HG03342 (cell line): ENCODE results near the gene MYO5C.
A peak's percentile ranks its signal among the peaks of the same experiment; 100 is the strongest.
"Not testable (repeated sequence)": the region's sequence is repeated elsewhere in the genome, so short reads cannot be mapped to it uniquely, and the experiment has no call there.

ENCODE experiments used
- ATAC-seq: cut with Tn5 transposase; IDR thresholded peaks from one replicate; pipeline ENCODE4 v1.9.1; 2021; ENCODE audit warnings: mild to moderate bottlenecking, moderate library complexity; ENCODE audit not compliant: unreplicated experiment

The MYO5C gene

DNA sequence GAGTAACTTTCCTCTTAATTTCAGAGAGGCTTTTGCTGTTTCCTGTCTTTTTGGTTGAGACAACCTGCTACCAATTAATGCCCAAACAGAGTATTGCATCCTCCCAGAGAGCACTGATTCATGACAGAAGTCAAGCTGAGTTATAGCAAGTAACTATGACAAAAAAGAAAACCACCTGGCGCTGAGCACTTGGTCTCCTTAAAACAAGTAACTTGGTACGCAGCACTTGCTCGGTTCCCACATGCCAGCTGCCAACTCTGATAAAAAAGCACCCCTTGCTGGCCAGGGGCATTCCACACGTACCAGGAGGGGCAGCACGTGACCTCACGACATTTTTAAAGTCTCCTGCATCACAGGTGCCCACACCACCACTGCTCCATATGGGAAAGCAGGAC, 13.5 kb upstream of the MYO5C start:
- peak; percentile 59 for ATAC-seq

DNA sequence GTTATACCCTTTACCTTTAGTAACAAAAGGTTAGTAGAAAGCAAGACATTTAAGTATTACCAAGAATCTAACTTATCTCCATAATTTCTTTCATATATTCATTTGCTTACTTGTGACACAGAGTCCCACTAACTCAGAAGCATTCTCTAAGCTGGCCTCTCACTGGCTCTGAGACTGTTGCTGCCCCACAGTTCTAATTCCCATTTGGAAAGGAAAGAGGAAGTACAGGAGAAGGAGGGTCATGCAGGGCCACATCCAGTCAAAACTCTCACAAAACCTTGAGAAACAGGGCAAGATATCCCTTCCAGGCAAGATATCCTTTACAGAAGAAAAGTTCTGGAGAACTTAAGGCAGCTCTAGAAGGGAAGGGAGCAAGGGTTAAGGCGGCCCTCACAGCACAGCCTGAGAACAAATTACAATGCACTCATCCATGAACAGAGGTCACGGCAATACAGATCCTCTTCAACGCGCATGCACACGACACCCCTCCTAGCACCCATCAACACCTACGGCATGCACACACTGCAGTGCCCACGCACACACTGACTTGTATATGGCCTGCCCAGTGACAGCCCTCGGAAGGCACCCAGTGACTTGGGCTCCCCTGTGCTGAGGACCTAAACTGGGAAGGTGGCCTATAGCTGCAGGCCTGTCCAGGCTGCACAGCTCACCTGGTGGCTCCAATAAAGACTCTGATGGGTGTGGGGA, 13.0 kb upstream of the MYO5C start:
- ATAC-seq: peak; percentile 68

DNA sequence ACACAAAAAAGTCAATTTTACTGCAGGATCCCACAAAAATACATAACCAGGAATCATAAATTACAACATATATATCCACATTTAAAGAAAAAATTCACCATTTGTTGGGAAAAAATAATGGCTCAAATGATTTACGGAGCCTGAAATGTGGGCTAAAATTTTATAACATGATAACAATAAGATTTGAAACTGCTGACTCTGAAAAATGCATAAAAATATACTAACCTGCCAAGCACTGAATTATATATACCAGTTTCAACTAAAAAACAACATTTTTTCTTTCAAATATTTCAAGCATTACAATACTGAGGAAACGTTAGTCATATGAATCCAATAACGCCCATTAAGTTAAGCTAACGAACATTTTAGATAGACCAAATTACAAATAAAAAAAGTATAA, 12.2 kb upstream of the MYO5C start:
- ATAC-seq: no peak

DNA sequence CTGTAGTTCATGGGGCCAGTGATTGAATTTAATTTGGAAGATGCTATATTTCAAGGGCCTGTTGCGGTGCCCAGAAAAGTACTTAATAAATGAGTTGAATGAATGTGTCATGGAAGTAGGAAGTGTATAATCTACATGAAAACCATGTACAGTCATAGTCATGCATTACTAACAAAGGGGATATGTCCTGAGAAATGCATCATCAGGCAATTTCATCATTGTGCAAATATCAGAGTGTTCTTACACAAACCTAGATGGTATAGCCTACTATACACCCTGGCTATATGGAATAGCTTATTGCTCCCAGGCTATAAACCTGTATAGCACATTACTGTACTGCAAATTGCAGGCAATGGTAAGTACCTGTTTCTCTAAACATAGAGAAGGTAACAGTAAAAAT, 10.7 kb upstream of the MYO5C start:
- no peak for ATAC-seq

DNA sequence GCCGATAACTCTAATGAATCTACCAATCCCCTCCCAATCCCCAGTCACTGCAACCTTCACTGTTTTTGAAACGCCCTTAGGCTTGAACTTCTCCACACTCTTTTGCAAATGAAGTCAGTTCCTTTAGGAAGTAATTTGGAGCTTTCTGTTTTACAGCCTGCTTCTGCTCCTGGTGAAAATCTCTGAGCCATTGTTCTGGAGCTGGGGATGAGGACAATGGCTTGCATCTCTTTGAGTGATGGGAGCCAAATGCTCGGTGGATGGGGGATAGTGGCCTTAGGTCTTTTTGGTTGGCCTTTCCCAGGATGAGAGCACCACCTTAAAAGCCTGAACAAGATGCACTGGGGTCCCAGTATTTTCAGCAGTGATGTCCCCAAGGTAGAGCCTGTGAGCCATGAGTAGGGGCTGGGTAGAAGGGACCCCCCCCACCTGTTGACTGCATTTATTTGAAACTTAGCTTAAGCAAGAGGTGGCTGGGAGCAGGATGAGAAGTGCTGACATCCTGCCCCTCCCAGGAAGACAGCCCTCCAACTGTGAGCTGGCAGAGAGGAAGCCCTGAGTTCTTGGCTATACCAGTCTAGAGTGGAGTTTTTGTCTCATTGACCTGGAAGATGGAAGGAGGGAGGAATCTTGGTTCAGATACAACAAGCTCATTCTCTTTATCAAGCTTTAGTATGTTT, 7.6 kb upstream of the MYO5C start:
- no peak for ATAC-seq

DNA sequence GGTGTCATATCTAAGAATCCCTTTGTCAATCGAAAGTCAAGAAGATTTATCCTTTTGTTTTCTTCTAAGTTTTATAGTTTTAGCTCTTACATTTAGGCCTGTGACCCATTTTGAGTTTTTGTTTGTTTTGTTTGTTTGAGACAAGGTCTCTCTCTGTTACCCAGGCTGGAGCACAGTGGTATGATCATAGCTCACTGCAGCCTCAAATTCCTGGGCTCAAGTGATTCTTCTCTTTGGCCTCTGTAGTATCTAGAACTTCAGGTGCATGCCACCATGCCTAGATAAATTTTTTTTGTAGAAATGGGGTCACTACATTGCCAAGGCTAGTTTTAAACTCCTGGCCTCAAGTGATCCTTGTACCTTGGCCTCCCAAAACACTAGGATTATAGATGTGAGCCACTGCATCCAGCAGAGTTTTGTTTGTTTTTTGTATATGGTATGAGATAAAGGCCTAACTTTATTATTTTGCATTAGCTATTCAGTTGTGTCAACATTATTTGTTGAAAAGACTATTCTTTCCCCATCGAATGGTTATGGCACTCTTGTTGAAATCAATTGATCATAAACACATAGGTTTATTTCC, 5.8 kb upstream of the MYO5C start:
- ATAC-seq: no peak

DNA sequence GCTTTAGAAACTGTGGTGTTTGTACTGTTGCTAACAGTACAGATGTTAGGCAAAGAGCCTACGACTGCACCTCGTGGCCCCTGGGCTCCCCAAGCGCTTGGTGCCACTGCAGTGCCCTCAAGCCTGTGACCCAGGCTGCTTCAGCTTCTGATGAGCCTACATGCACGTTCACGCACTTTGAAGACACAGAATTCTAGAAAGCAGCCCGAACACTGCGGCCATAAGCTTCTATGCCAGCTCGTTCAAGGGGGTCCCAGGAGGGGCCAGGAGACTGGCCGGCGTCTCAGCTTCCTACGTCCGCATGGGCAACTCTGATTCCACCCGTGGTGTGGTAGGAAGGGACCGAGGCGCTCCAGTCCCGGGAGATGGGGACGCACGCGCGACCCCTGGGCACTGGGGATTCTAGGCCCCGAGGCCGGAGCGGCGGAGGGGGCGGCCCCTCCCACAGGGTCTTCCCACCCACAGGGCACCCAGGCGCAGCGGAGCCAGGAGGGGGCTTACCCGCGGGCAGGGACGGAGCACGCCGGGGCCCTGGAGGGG, 653 bp downstream of the MYO5C start:
- no peak for ATAC-seq

DNA sequence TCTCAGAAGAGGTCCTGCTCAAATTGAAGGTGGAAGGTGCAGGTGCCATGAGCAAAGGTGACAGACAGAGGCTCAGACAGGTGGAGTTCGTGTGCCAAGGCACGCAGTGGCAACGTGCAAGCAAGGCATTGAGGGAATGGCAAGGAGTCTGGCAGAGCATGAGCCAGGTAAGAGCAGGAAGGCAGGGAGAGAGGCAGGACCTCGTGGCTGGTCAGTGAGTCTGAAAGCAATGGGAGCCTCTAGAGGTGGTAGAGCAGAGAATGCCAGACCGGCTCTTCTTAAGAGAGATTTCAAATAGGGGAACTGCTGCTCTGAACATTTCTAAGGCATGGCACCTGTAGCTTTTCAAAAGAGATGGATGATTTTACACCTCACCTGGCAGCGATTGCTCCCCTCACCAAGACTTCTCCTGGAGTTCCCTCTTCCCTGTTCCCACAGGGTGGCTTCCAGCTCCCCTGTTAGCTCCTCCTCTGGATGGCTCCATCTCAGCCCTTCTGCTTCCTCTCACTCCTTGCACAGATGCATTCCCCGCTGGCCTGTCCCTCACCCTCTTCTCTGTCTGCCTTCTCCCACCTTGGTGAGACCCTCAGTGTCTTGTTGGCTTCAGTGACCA, 2.7 kb downstream of the MYO5C start:
- ATAC-seq: no peak

DNA sequence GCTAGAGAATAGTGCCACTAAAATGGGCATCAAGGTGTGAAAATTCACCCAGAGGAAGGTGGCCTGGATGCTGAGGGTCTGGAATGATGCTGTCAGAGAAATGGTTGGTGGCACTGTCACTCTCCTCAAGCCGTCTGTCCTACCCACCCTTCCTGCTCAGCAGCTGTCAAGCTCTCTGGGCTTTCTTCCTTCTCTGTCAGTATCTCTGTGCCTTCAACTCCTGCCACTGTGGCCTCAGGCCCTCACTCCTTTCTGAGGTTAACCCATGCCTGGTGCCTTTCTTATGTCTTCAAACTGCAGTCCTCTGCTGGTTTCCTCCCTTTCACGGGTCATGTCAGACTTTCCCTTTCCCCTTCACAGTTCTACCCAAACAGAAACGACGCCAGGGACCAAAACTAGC, 4.4 kb downstream of the MYO5C start:
- no peak for ATAC-seq

DNA sequence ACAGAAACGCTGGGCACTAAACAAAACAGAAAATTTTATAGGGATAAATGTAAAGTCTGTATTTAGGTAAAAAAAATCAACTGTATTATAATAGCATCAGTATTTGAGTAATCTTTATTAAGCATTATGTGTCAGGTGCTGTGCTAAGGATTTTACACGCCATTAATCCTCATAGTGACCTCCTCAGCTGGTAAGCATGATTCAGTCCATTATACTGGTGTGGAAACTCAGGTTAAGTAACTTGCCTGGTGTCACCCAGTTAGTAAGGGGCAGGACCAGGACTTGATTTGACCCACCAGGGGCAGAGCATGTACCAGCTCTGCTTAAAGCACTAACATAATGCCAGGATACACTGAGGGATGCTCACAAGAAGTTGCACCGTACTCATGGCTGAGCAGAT, 4.8 kb downstream of the MYO5C start:
- ATAC-seq: no peak

DNA sequence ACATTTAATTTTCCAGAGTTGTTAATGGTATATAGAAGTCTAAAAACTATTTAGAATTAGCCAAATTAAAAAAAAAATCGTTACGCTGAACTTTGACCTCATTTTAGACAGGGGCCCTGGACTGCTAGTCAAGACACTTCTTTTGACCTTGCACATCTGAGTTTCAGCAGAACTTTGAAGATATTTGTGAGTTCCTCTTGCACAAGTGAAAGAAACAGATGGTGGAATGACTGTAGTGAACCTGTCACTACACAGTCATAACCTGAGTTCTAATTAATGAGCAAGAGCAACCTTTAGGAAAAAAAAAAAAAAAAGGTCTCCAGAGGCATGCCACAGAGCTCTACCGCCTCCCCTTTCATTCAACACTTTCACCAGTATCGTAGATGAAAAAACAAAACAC, 5.3 kb downstream of the MYO5C start:
- no peak for ATAC-seq

DNA sequence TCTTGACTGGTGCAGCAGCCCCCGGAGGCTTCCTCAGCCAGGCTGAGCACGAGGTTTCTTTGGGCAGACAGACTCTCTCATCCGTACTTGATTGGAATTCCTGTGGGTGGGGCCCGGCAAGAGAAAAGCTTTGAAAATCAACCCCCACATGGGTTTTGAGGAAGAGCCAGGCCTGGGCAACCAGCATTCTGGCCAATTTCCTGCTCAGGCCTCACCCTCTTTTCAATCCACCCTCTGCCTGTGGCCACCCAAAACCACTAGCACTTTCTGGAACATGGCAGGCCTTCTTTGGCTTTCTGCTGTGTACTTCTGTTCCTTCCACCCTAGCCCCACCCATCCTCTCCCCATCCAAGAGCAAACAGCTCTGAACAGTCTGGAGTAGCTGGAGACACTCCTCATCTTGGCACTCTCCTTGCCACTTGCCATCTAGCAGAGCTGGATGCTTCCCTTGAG, 5.9 kb downstream of the MYO5C start:
- ATAC-seq: no peak

DNA sequence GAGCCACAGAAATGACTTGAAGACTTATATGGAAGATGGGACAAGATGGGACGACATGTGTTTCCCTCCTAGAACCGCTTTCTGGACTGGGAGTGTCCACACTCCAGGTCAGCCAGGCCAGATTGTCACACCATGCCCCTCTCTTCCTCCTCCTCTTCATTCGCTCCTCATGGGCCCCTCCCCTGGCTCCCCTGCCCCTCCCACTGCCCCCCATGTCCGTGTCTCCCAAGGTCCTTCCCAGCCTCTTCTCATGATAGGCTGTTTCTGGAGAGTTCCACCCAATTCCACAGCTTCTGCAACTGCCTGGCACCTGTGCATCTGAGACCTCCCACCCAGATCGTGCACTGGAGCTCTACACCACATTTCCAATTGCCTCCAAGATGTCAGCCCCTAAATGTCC, 6.6 kb downstream of the MYO5C start:
- no peak for ATAC-seq

DNA sequence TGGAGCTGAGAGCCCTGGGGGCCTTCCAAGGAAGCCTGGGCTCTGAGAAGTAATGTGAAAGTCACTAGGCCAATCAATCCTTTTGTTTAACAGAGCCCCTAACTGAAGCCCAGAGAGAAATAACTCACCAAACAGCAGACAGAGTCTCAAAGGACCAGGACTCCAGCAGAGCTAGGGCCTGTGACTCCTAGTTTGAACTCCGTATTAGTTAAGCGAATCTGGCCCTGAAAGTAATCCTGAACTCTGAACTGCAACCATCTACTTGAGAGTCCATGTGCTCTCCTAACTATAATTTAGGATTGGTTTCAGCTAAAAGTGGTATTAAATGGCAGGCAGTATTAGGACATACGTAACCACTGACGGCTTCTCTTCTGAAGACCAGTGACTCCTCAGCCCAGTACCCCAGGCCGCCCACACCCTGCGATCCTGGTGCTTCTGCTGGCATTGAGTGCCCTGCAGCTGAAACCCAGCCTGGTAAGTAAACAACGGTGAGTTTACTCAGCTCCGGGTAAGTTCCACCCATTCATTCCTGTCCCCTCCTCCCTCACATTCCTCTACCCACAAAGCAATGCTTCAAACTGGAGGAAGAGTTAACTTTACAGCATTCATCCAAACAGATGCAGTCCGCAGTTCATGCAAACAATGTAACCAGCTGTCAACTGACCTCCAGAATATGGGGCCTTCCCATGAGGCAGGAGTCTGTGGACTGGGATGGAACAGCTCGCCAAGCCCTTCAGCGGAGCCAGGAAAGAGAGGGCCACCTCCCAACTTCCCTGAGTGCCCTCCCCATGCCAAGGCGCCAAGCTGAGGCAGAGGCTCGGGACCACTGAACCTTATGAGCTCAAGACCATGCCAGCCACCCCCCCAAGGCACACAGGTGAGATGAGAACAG, 7.3 kb downstream of the MYO5C start:
- ATAC-seq: no peak

DNA sequence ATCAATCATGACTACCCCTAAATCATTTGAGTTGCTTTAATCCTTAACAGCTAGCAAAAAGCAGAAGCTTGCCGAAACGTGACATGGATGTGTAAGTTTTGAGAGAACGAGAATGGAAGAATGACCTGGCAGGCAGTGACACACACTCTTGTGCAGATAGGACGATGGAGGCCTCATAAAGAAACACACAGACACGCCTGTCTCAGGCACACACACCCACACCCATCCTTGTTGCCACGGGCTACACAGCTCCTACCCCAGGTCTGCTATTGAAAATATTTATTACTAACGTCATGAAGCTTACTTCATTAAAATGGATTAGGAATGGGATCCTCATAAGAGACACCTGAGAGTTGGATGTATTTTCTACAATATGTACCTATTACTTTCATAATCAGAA, 8.5 kb downstream of the MYO5C start:
- no peak for ATAC-seq

DNA sequence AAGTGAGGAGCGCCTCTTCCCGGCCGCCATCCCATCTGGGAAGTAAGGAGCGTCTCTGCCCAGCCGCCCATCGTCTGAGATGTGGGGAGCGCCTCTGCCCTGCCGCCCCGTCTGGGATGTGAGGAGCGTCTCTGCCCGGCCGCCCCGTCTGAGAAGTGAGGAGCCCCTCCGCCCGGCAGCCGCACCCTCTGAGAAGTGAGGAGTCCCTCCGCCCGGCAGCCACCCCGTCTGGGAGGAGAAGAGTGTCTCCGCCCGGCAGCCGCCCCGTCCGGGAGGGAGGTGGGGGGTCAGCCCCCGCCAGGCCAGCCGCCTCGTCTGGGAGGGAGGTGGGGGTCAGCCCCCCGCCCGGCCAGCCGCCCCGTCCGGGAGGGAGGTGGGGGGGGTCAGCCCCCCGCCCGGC, 9.7 kb downstream of the MYO5C start:
- not testable (repeated sequence) for ATAC-seq

DNA sequence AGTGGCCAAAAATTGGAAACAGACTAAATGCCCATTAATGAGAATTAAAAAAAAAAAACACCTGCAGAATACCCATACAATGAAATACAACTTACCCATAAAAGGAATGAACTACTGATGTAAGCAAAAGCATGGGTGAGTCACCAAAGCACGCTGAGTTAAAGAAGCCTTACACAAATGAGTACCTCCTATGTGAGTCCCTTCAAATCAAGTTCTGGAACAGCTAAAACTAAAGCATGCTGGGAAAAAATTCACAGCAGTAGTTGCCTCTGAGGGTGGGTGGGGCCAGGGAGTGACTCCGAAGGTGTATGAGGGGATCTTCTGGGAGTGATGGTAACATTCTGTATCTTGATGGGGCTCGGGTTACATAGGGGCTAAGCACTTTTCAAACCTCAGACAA, 11.4 kb downstream of the MYO5C start:
- ATAC-seq: no peak

DNA sequence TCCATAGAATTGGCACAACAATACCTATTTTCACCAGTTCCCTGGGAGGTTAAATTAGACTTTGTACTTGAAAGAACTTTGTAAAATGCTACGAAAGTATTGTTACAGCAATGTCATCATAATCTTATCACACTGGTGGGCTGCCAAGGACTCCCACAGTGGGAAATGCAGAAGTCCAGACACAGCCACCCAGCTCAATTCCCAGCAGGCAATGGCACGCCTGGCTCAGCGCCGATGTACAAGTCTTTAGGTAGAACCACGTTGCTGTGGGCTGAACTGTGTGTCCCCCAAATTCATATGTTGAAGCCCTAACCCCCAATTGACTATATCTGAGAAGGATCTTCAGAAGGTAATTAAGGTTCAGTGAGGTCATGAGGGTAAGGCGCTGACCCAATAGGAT, 12.3 kb downstream of the MYO5C start:
- ATAC-seq: no peak

DNA sequence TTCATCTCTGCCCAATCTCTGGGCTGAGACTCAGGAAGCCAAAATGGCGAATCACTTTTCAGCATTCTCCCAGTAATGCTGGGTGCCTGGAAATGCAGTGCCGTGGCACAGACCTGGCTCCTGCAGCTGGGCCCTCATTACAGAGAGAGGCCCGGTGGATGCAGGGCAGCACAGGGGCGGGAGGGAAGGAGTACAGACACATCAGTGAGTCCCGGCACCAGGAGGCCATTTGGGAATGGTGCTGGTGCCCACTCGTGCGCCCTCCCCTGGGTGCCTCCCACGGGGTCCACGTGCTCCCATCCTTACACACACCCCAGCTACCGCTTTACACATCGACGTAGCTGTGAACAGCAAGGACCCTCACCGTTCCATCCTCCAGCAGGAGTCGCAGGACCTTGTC, 13.2 kb downstream of the MYO5C start:
- no peak for ATAC-seq

DNA sequence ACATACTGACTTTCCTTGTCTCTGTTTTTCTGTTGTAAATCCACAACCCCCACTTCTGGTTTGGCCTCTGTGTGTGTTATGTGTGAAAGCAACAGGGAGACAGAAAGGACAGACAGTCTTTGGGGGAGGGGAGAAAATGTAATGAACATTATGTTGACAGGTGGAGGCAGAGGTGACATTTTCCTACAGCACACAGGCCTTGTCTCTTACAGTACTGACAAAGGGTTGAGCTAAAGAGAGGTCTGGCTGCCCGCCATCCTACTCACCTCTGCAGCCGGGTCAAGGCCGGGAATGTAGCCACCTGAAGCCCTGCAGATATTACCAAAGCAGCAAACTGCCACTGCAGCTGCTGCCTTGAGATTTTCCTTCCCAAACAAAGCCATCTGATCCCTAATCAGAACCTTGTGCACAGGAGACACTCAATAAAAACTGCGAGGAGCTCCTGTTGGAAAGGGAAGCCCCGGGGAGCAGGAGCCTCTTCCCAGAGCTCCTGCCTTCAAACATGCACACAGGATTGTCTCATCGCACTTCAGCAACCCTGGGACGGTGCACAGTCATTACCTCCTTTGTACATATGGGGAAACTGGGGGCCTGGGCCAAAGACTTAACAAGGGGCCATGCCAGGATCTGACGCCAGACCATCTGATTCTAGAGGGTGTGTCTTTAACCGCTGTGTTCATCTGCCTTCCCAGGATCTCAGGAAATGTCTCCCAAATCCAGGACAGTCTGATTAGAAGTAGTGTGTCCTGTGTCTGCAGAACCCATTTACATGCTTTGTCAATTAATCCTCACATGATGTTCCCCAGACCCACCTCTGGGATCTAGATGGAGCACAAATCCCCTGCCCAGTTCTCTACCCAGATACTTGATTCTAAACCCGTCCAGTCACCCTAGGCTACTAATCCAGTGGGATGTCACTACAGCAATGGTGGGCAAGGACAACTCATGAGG, 14.2 kb downstream of the MYO5C start:
- no peak for ATAC-seq
